Endothelial cell of umbilical vein (primary cell): Measurements from ENCODE around the gene TBC1D23. TPM values are rescaled to one million over a fixed set of nuclear protein-coding genes. Genes with fewer than 3 reads are reported as not detected.
"Not testable (repeated sequence)": the region's sequence is repeated elsewhere in the genome, so short reads cannot be mapped to it uniquely, and the experiment has no call there.

Experiments used
- BruUV-seq: library from RNA; stranded (reverse); fragments of 400-500 nt; replicated peaks from 2 replicates; lab custom pipeline; 2021; lab: Mats Ljungman, UMichigan
- CTCF ChIA-PET: fragments of 300-600, 350-600 bp; sonication (Branson Sonifier 250); formaldehyde crosslinking; loops from one replicate; lab custom pipeline; 2021; ENCODE audit warnings: antibody characterized with exemption, inconsistent platforms; lab: Charles Lee
- POLR2A ChIA-PET: fragments of 300-600, 350-600 bp; sonication (Branson Sonifier 250); formaldehyde crosslinking; loops from one replicate; lab custom pipeline; 2021; ENCODE audit warnings: antibody characterized with exemption, inconsistent platforms; lab: Charles Lee
- DNase-seq: peaks from one replicate; pipeline ENCODE4 v3.0.0-alpha.2; 2011; ENCODE audit warnings: low read depth, low spot score
- FAIRE-seq: peaks from 2 replicates; lab custom pipeline; 2011; peaks lifted over from hg19 to GRCh38; lab: Jason Lieb, UNC
- H2AFZ ChIP-seq: 2 replicates; pipeline ENCODE4 v1.6.0; 2012; ENCODE audit warnings: low read depth, low read length, control low read depth, inconsistent platforms
- H3K27ac ChIP-seq: 2 replicates; pipeline ENCODE4 v1.5.1; 2011; ENCODE audit warnings: low read depth, mild to moderate bottlenecking, control low read depth, low read length, moderate library complexity; ENCODE audit not compliant: insufficient read depth
- H3K27me3 ChIP-seq, 2 experiments: 2 replicates each; pipeline versions ENCODE4 v1.6.0 to v1.6.1; 2011; ENCODE audit warnings: low read length in 2 of 2, mixed read lengths in 1 of 2; ENCODE audit not compliant: control insufficient read depth in 2 of 2, insufficient read depth in 2 of 2
- H3K36me3 ChIP-seq, 2 experiments: 2 replicates in 1 of 2; 3 replicates in 1 of 2; pipeline ENCODE4 v1.5.1; 2011; ENCODE audit warnings: low read length in 2 of 2, mild to moderate bottlenecking in 1 of 2, moderate library complexity in 1 of 2; ENCODE audit not compliant: control insufficient read depth in 2 of 2, insufficient read depth in 2 of 2; ENCODE audit errors: extremely low read depth in 1 of 2
- H3K4me1 ChIP-seq: 3 replicates; pipeline ENCODE4 v1.5.1; 2011; ENCODE audit warnings: mild to moderate bottlenecking, low read length; ENCODE audit not compliant: control insufficient read depth, insufficient read depth; ENCODE audit errors: extremely low read depth
- H3K4me2 ChIP-seq: 2 replicates; pipeline ENCODE4 v1.6.1; 2011; ENCODE audit warnings: low read length, control low read depth, mixed read lengths; ENCODE audit not compliant: insufficient read depth
- H3K4me3 ChIP-seq, 3 experiments: fragments of 200-600 bp in 1 of 3; sonication (generic), shearing (Covaris generic) in 1 of 3; replicated peaks in 1 of 3; 2 replicates each; pipeline ENCODE4 v1.5.1; 2011 to 2016; ENCODE audit warnings: control low read depth in 3 of 3, low read length in 3 of 3, mild to moderate bottlenecking in 2 of 3, inconsistent platforms in 1 of 3, low read depth in 1 of 3, moderate library complexity in 1 of 3; ENCODE audit not compliant: insufficient read depth in 1 of 3
- H3K79me2 ChIP-seq: 2 replicates; pipeline ENCODE4 v1.6.0; 2012; ENCODE audit warnings: low read length, inconsistent platforms; ENCODE audit not compliant: control insufficient read depth, insufficient read depth
- H3K9ac ChIP-seq: replicated peaks from 2 replicates; pipeline ENCODE3; 2011; ENCODE audit warnings: low read length, control low read depth; ENCODE audit not compliant: insufficient read depth; ENCODE audit errors: extremely low read depth
- H3K9me1 ChIP-seq: replicated peaks from 3 replicates; pipeline ENCODE4 v1.6.0; 2011; ENCODE audit warnings: mild to moderate bottlenecking, low read length; ENCODE audit not compliant: control insufficient read depth, insufficient read depth; ENCODE audit errors: extremely low read depth
- H3K9me3 ChIP-seq: replicated peaks from 2 replicates; pipeline ENCODE4 v1.5.1; 2012; ENCODE audit warnings: low read length, inconsistent platforms; ENCODE audit not compliant: control insufficient read depth, insufficient read depth
- H4K20me1 ChIP-seq: replicated peaks from 2 replicates; pipeline ENCODE3; 2011; ENCODE audit warnings: mild to moderate bottlenecking, low read length; ENCODE audit not compliant: control insufficient read depth, insufficient read depth; ENCODE audit errors: extremely low read depth
- CTCF ChIP-seq, 2 donors: IDR thresholded peaks; 1 replicate in 1 of 2; 2 replicates in 1 of 2; pipeline ENCODE4 v1.5.1; 2011; ENCODE audit warnings: low read length in 2 of 2, mild to moderate bottlenecking in 2 of 2, moderate library complexity in 2 of 2, control low read depth in 1 of 2, inconsistent platforms in 1 of 2, low read depth in 1 of 2; ENCODE audit not compliant: insufficient read depth in 1 of 2; ENCODE audit errors: extremely low read depth in 1 of 2
- EZH2 ChIP-seq: IDR thresholded peaks from 2 replicates; pipeline ENCODE4 v1.6.1; 2012; ENCODE audit warnings: borderline replicate concordance, low read depth, mild to moderate bottlenecking, moderate library complexity, low read length, inconsistent platforms; ENCODE audit not compliant: severe bottlenecking
- FOS ChIP-seq: IDR thresholded peaks from 2 replicates; pipeline ENCODE4 v1.6.1; 2011; ENCODE audit warnings: mild to moderate bottlenecking, low read length, moderate library complexity, borderline replicate concordance; ENCODE audit not compliant: insufficient read depth
- GATA2 ChIP-seq: IDR thresholded peaks from 2 replicates; pipeline ENCODE4 v1.7.0; 2011; ENCODE audit warnings: low read depth, mild to moderate bottlenecking, moderate library complexity, mixed read lengths, low read length; ENCODE audit not compliant: insufficient read length, insufficient read depth
- MAX ChIP-seq: IDR thresholded peaks from 2 replicates; pipeline ENCODE4 v1.6.1; 2011; ENCODE audit not compliant: insufficient read depth, insufficient read length
- MYC ChIP-seq: IDR thresholded peaks from one replicate; pipeline ENCODE4 v1.6.1; 2011; ENCODE audit warnings: mild to moderate bottlenecking, low read depth, low read length
- POLR2A ChIP-seq: IDR thresholded peaks from 2 replicates; pipeline ENCODE4 v1.6.1; 2012; ENCODE audit warnings: low read depth, mild to moderate bottlenecking, control low read depth, low read length
- POLR2AphosphoS5 ChIP-seq: IDR thresholded peaks from 2 replicates; pipeline ENCODE4 v1.6.1; 2012; ENCODE audit warnings: low read depth, mild to moderate bottlenecking, control low read depth, low read length, moderate library complexity; ENCODE audit not compliant: insufficient read depth
- dilution Hi-C: fragments of 300-500 bp; cut with MboI; formaldehyde crosslinking; loops from one replicate; pipeline ENCODE4 v1.15.0; 2019; ENCODE audit warnings: low sequenced_read_pairs; ENCODE audit not compliant: extremely low pct_ligation_motif_present
- intact Hi-C: fragments of 100-400 bp; cut with micrococcal nuclease; formaldehyde crosslinking; loops from one replicate; pipeline ENCODE4 v1.10.0; 2022
- polyA plus RNA-seq, 4 experiments: library from polyadenylated mRNA; depleted of rRNA in 3 of 4; stranded (reverse) in 3 of 4; unstranded in 1 of 4; fragments of >200 nt; gene quantifications; 2 replicates each; pipeline versions ENCODE4 v1.2.1 to v1.2.3, GENCODE V29; 2011 to 2012; ENCODE audit warnings: missing spikeins in 1 of 4
- total RNA-seq: library from RNA; stranded (reverse); gene quantifications from 2 replicates; pipeline ENCODE4 v1.2.3, GENCODE V29; 2021

The TBC1D23 gene
- total and polyA plus RNA-seq, 2 donors (not counting 3 experiments of a cell fraction or from before 2014, with no cell fraction given), result 10.3 to 34.8 TPM

DNA sequence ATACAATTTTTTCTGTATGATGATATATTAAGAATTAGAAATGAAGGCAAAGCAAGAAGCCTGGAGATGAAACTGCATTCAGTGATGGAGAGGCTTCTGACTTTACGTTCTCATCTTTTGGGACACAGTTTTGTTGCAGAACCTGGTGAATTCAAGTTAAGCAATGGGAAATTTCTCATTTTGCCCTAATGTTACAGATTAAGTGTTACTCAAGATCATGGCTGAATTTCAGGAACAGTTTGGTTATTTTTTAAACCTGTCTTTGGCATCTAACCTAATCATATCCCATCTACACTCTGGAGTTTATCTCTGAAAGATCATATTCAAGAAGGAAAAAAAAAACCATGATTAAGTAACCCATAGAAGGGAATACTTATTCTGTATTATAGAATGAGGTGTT, 79.7 kb downstream of the TBC1D23 start:
- CTCF ChIA-PET, result interaction anchor here (1.4 kb wide), 2 partner anchors 18 to 122 kb away, joined by 3 read pairs; no protein-coding TSS in a partner anchor
- no peaks in the 10 kb centered on the region for H3K9me3 ChIP-seq
- no peaks in the 10 kb centered on the region for H3K9me1 ChIP-seq
- BruUV-seq, result no TSS peak
- no peaks in the 10 kb centered on the region for H3K27me3 ChIP-seq
- no peaks in the 10 kb centered on the region for H4K20me1 ChIP-seq
- POLR2A ChIA-PET, result no interaction called here
- H3K4me2 ChIP-seq, result no peak overlapping the region
- H3K36me3 ChIP-seq, result peaks cover 0 to 3% of the 10 kb centered on the region in 2 experiments
- no peak overlapping the region for H3K27ac ChIP-seq
- H2AFZ ChIP-seq, result no peak overlapping the region
- DNase-seq (no peak), FAIRE-seq (no peak)
- no peak overlapping the region for H3K4me3 ChIP-seq
- H3K79me2 ChIP-seq, result no peaks in the 10 kb centered on the region
- TF ChIP-seq FOS, result no peak
- no peak overlapping the region for H3K9ac ChIP-seq
- dilution Hi-C loops, result no loop called here
- no peaks in the 10 kb centered on the region for H3K4me1 ChIP-seq
- intact Hi-C loops, result no loop called here

DNA sequence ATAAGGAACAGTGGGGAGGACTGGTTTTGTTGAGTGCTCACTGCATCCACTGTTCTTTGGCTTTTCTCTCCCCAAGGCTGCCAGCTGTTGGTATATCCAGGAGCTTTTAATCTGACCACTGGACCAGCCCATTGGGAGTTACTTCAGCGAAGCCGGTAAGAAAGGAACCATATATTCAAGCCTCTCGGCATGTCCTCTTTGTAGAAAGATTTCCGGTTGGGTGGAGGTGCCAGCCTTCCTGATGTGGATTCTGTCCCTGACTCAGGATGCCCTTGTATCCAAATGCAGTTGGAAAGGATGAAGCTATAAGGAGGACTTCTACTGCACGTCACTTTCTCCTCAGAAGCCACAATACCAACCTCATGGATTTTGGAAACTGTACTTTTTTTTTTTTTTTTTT, 87.9 kb downstream of the TBC1D23 start:
- DNase-seq (no peak), FAIRE-seq (no peak)
- Histone ChIP-seq H3K9me3 (no peaks in the 10 kb centered on the region), H3K4me2 (no peak overlapping the region), H3K9me1 (no peaks in the 10 kb centered on the region), H3K4me3 (no peak overlapping the region), H4K20me1 (no peaks in the 10 kb centered on the region), H3K79me2 (no peaks in the 10 kb centered on the region), H3K27me3 (no peaks in the 10 kb centered on the region), H3K27ac (no peak overlapping the region), H2AFZ (no peak overlapping the region), H3K36me3 (no peaks in the 10 kb centered on the region), H3K4me1 (no peaks in the 10 kb centered on the region), H3K9ac (no peak overlapping the region)
- intact Hi-C loops (no loop called here), dilution Hi-C loops (no loop called here)
- no TSS peak for BruUV-seq
- CTCF ChIA-PET, result interaction anchor here (1.0 to 1.9 kb wide), 2 partner anchors 16 to 517 kb away, joined by 4 to 5 read pairs; no protein-coding TSS in a partner anchor
- TF ChIP-seq POLR2A (no peak), CTCF (IDR thresholded peaks at IDR 0.05; ENCODE audit: extremely low read depth in 1 of 2, insufficient read depth in 1 of 2, low read depth in 1 of 2, low read length in 2 of 2) (no peak), GATA2 (no peak), MYC (no peak), EZH2 (no peak), MAX (no peak), POLR2AphosphoS5 (no peak), FOS (no peak)
- POLR2A ChIA-PET, result no interaction called here

GRCh38 chr3:100351770-100352169, 91.0 kb downstream of the TBC1D23 start:
- H3K27ac ChIP-seq, H3K9ac ChIP-seq, dilution Hi-C loops, DNase-seq, BruUV-seq, H3K4me2 ChIP-seq, H3K4me1 ChIP-seq, H2AFZ ChIP-seq, H3K9me1 ChIP-seq, FAIRE-seq, H3K4me3 ChIP-seq, H3K9me3 ChIP-seq, CTCF ChIA-PET, H3K79me2 ChIP-seq, H4K20me1 ChIP-seq, POLR2A ChIA-PET, H3K36me3 ChIP-seq, H3K27me3 ChIP-seq: not testable (repeated sequence)
- intact Hi-C loops, result loop anchor here (1.0 kb wide), 1 partner anchor 41 kb away; no protein-coding TSS in a partner anchor
